ENCODE measurements around the gene WNK2. TPM values are rescaled to one million over a fixed set of nuclear protein-coding genes. Genes with fewer than 3 reads are reported as not detected.

WNK2 gene
- total and polyA plus RNA-seq, 2 of the 4 experiments (the other 2 are of a cell fraction): not detected

DNA sequence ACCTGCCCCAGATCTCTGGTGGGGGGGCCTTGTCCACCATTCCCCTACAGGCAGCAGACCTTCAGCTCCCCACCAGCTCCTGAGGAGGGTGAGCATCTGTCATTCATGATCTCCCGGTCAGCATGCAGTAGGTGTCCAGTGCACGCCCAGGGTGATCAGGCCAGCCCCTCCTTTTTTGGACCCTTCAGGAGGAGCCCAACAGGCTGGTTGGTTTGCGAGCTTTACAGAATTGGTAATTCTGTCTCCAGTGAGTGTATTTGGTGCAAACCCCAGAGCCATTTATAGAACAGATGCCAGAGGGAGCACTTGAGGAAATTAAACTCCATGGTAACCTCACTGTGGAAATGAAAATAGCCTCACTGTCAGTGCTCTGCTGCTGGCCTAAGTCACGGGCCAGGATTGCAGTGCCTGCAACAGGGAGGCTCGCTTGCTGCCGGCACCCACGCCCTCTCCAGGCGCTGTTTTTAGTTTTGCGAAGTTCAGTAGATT, 23.4 kb downstream of the WNK2 start:
- H3K23ac ChIP-seq (ENCODE audit: low read depth, low read length): no peak overlapping the region
- peaks cover 3% of the 10 kb centered on the region; the same call in 1 of the 2 replicates for H3K9me3 ChIP-seq (ENCODE audit: control insufficient read depth, insufficient read depth, low read length)
- no peak overlapping the region for H2AK9ac ChIP-seq (replicated peaks; ENCODE audit: low read depth, low read length, poor library complexity)
- dilution Hi-C loops (cut with HindIII; ENCODE audit: low sequenced_read_pairs, unreplicated experiment): no loop called here
- peak overlapping the region; percentile 37 for H2AFZ ChIP-seq (replicated peaks; ENCODE audit: low read length, poor library complexity)
- in situ Hi-C loops (cut with MboI; ENCODE audit: low sequenced_read_pairs): no loop called here
- no peaks in the 10 kb centered on the region for H3K9me1 ChIP-seq (ENCODE audit: insufficient read depth, low read length)
- H2BK120ac ChIP-seq (ENCODE audit: low read depth, low read length): no peak overlapping the region
- H4K8ac ChIP-seq (ENCODE audit: low read depth in 2 of 2, low read length in 2 of 2): no peak overlapping the region
- H3K27ac ChIP-seq (ENCODE audit: insufficient read depth, low read length): no peak overlapping the region
- peaks cover 13% of the 10 kb centered on the region; the same call in 1 of the 2 replicates for H3K27me3 ChIP-seq (ENCODE audit: control insufficient read depth, insufficient read depth, low read length)
- no peak overlapping the region for H3K4me3 ChIP-seq (ENCODE audit: insufficient read depth, low read depth, low read length)
- no peak overlapping the region for H3K56ac ChIP-seq (ENCODE audit: extremely low read depth, insufficient read depth, low read length)
- H3K4me1 ChIP-seq (ENCODE audit: control insufficient read depth, insufficient read depth, low read length): no peaks in the 10 kb centered on the region
- H2BK15ac ChIP-seq (ENCODE audit: low read depth, low read length): no peak overlapping the region
- no peak overlapping the region for H3K18ac ChIP-seq (ENCODE audit: low read depth, low read length)
- H2AK5ac ChIP-seq (ENCODE audit: low read depth, low read length): no peak overlapping the region
- no peak for TF ChIP-seq RAD21 (IDR thresholded peaks at IDR 0.05; ENCODE audit: low read length)
- TF ChIP-seq, protein P1, sequence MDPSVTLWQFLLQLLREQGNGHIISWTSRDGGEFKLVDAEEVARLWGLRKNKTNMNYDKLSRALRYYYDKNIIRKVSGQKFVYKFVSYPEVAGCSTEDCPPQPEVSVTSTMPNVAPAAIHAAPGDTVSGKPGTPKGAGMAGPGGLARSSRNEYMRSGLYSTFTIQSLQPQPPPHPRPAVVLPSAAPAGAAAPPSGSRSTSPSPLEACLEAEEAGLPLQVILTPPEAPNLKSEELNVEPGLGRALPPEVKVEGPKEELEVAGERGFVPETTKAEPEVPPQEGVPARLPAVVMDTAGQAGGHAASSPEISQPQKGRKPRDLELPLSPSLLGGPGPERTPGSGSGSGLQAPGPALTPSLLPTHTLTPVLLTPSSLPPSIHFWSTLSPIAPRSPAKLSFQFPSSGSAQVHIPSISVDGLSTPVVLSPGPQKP (IDR thresholded peaks at IDR 0.05; ENCODE audit: borderline replicate concordance, low read depth, low read length): no peak
- TF ChIP-seq, protein P2, sequence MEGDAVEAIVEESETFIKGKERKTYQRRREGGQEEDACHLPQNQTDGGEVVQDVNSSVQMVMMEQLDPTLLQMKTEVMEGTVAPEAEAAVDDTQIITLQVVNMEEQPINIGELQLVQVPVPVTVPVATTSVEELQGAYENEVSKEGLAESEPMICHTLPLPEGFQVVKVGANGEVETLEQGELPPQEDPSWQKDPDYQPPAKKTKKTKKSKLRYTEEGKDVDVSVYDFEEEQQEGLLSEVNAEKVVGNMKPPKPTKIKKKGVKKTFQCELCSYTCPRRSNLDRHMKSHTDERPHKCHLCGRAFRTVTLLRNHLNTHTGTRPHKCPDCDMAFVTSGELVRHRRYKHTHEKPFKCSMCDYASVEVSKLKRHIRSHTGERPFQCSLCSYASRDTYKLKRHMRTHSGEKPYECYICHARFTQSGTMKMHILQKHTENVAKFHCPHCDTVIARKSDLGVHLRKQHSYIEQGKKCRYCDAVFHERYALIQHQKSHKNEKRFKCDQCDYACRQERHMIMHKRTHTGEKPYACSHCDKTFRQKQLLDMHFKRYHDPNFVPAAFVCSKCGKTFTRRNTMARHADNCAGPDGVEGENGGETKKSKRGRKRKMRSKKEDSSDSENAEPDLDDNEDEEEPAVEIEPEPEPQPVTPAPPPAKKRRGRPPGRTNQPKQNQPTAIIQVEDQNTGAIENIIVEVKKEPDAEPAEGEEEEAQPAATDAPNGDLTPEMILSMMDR (conservative IDR thresholded peaks at IDR 0.05; ENCODE audit: low read depth, low read length): no peak
- TF ChIP-seq RCOR1 (IDR thresholded peaks at IDR 0.05; ENCODE audit: insufficient replicate concordance, low read length): no peak
- TF ChIP-seq FOS (IDR thresholded peaks at IDR 0.05; ENCODE audit: low read depth, low read length): no peak
- no peak for TF ChIP-seq MAFK (IDR thresholded peaks at IDR 0.05; ENCODE audit: low read depth, low read length)
- no peak for TF ChIP-seq BHLHE40 (IDR thresholded peaks at IDR 0.05; ENCODE audit: low read depth, low read length)
- no peak for TF ChIP-seq NFE2L2 (IDR thresholded peaks at IDR 0.05; ENCODE audit: low read depth, low read length)
- TF ChIP-seq, protein P3, sequence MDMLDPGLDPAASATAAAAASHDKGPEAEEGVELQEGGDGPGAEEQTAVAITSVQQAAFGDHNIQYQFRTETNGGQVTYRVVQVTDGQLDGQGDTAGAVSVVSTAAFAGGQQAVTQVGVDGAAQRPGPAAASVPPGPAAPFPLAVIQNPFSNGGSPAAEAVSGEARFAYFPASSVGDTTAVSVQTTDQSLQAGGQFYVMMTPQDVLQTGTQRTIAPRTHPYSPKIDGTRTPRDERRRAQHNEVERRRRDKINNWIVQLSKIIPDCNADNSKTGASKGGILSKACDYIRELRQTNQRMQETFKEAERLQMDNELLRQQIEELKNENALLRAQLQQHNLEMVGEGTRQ (IDR thresholded peaks at IDR 0.05; ENCODE audit: low read depth, low read length): no peak
- TF ChIP-seq MAZ (IDR thresholded peaks at IDR 0.05; ENCODE audit: borderline replicate concordance, low read depth, low read length): no peak
- no peak for TF ChIP-seq CEBPB (IDR thresholded peaks at IDR 0.05; ENCODE audit: low read depth, low read length)
- no peak for TF ChIP-seq POLR2A (IDR thresholded peaks at IDR 0.05; ENCODE audit: low read depth, low read length)
- H3K4me2 ChIP-seq (ENCODE audit: low read depth, low read length): peak overlapping the region; percentile 26; the same call in 1 of the 2 replicates
- no peak overlapping the region for H2BK20ac ChIP-seq (ENCODE audit: low read depth, low read length)
- no peak overlapping the region for H3K9ac ChIP-seq (ENCODE audit: low read depth, low read length)
- BruUV-seq (replicated peaks): no TSS peak
- H2BK5ac ChIP-seq (ENCODE audit: low read depth, low read length, poor library complexity, severe bottlenecking): no peak overlapping the region
- H4K91ac ChIP-seq (ENCODE audit: insufficient read depth, low read depth, low read length): no peak overlapping the region
- H3K14ac ChIP-seq (replicated peaks; ENCODE audit: low read depth, low read length): no peak overlapping the region
- no peaks in the 10 kb centered on the region for H3K36me3 ChIP-seq (ENCODE audit: control insufficient read depth, insufficient read depth, low read length)
- ATAC-seq (ENCODE audit: low read depth) (peak; percentile 41; the same call in 1 of the 2 replicates), DNase-seq (peak; percentile 11)
- no CpG with 5 or more reads among the region's 9 CpGs for WGBS, 2 experiments (ENCODE audit: extremely low coverage in 2 of 2, insufficient read length in 1 of 2)
- H3K4ac ChIP-seq (ENCODE audit: low read depth, low read length): no peak overlapping the region
- intact Hi-C loops (cut with micrococcal nuclease): no loop called here
- no peaks in the 10 kb centered on the region for H4K20me1 ChIP-seq (ENCODE audit: insufficient read depth, low read length)
- POLR2A ChIA-PET (ENCODE audit: unreplicated experiment): no interaction called here
- no peak overlapping the region for H4K5ac ChIP-seq (ENCODE audit: low read depth, low read length)
- CTCF ChIA-PET: no interaction called here
- H3K79me1 ChIP-seq (ENCODE audit: low read depth in 1 of 2, low read length in 2 of 2): no peaks in the 10 kb centered on the region

All from IMR-90 (cell line).